HuH-7 (cell line): ENCODE results near the gene RETSAT.
"Not testable (repeated sequence)": the region's sequence is repeated elsewhere in the genome, so short reads cannot be mapped to it uniquely, and the experiment has no call there.

Source experiments
- DNase-seq: peaks from one replicate; pipeline ENCODE4 v3.0.0; 2011; ENCODE audit warnings: low spot score

Gene RETSAT

GRCh38 chr2:85354286-85355072 is at the start of gene RETSAT, which contains the start of gene ELMOD3:
TSS of gene RETSAT (minus strand) at chr2:85354528. CDS start at chr2:85354507, 21 bp downstream.
TSS of gene ELMOD3 (plus strand) at chr2:85354769. CDS start at chr2:85357199, 2,430 bp downstream.
- peak; percentile 93 for DNase-seq

GRCh38 chr2:85401844-85402243 is 47.5 kb upstream of the RETSAT start:
- DNase-seq, result no peak

- no peak for DNase-seq
These were observed 47.1 kb upstream of the RETSAT start for GRCh38 chr2:85401464-85401805.

- no peak for DNase-seq
These were observed 46.5 kb upstream of the RETSAT start for GRCh38 chr2:85400541-85401463.

- no peak for DNase-seq
These were observed 45.7 kb upstream of the RETSAT start for GRCh38 chr2:85400023-85400422.

- DNase-seq, result no peak
These were observed 44.8 kb upstream of the RETSAT start for GRCh38 chr2:85399183-85399455.

- DNase-seq, result no peak
These were observed 44.3 kb upstream of the RETSAT start for GRCh38 chr2:85398426-85399182.

- no peak for DNase-seq
These were observed 43.6 kb upstream of the RETSAT start for GRCh38 chr2:85397925-85398331.

- DNase-seq, result no peak
These were observed 42.5 kb upstream of the RETSAT start for GRCh38 chr2:85396531-85397470.

GRCh38 chr2:85395912-85396475 is 41.7 kb upstream of the RETSAT start:
- DNase-seq, result no peak

- no peak for DNase-seq
These were observed 40.6 kb upstream of the RETSAT start for GRCh38 chr2:85394976-85395375.

- no peak for DNase-seq
These were observed 39.9 kb upstream of the RETSAT start for GRCh38 chr2:85394261-85394681.

- no peak for DNase-seq
These were observed 39.5 kb upstream of the RETSAT start for GRCh38 chr2:85393836-85394235.

GRCh38 chr2:85390941-85391669 is 36.8 kb upstream of the RETSAT start:
- peak; percentile 77 for DNase-seq

GRCh38 chr2:85388878-85389538 is 34.7 kb upstream of the RETSAT start:
- DNase-seq, result no peak

- DNase-seq, result no peak
These were observed 33.4 kb upstream of the RETSAT start for GRCh38 chr2:85387754-85388153.

- DNase-seq, result no peak
These were observed 31.4 kb upstream of the RETSAT start for GRCh38 chr2:85385746-85386145.

- DNase-seq, result no peak
These were observed 29.5 kb upstream of the RETSAT start for GRCh38 chr2:85383850-85384249.

- DNase-seq, result not testable (repeated sequence)
These were observed 28.8 kb upstream of the RETSAT start for GRCh38 chr2:85383151-85383550.

GRCh38 chr2:85380048-85380447 is 25.7 kb upstream of the RETSAT start:
- no peak for DNase-seq
